Prostate gland (tissue), 2 donors: ENCODE measurements around the gene CETP. TPM values are rescaled to one million over a fixed set of nuclear protein-coding genes. Genes with fewer than 3 reads are reported as not detected.
"Not testable (repeated sequence)": the region's sequence is repeated elsewhere in the genome, so short reads cannot be mapped to it uniquely, and the experiment has no call there.

Source experiments
- DNase-seq: peaks from one replicate; pipeline ENCODE4 v3.0.0-alpha.2; 2019; ENCODE audit warnings: low spot score
- H3K27ac ChIP-seq, 2 donors: fragments of 200-600 bp; sonication (generic); 2 replicates each; pipeline ENCODE4 v1.5.1; 2017 to 2019
- H3K27me3 ChIP-seq: fragments of 200-600 bp; sonication (generic); replicated peaks from 2 replicates; pipeline ENCODE4 v1.5.1; 2019; ENCODE audit not compliant: insufficient read depth
- H3K36me3 ChIP-seq, 2 donors: fragments of 200-600 bp; sonication (generic); 1 replicate in 1 of 2; 2 replicates in 1 of 2; pipeline versions ENCODE4 v1.5.1 to v1.8.1; 2017 to 2019
- H3K4me1 ChIP-seq: fragments of 200-600 bp; sonication (generic); replicated peaks from 2 replicates; pipeline ENCODE4 v1.5.1; 2019
- H3K4me3 ChIP-seq, 2 donors: fragments of 200-600 bp; sonication (generic); 2 replicates each; pipeline ENCODE4 v1.5.1; 2017 to 2019
- H3K9me3 ChIP-seq: fragments of 200-600 bp; sonication (generic); 2 replicates; pipeline ENCODE4 v1.5.1; 2017
- CTCF ChIP-seq, 4 experiments: fragments of 200-600 bp in 2 of 4; fragments of 450-650 bp in 2 of 4; sonication (generic) in 2 of 4; IDR thresholded peaks; 1 replicate in 3 of 4; 2 replicates in 1 of 4; pipeline ENCODE4 v1.5.1; 2016 to 2019; ENCODE audit warnings: antibody characterized with exemption in 4 of 4, mild to moderate bottlenecking in 2 of 4, moderate library complexity in 2 of 4
- POLR2A ChIP-seq: fragments of 450-650 bp; IDR thresholded peaks from one replicate; pipeline ENCODE4 v1.6.1; 2016; ENCODE audit warnings: antibody characterized with exemption, mild to moderate bottlenecking
- POLR2AphosphoS5 ChIP-seq: sonication (generic); formaldehyde crosslinking; IDR thresholded peaks from one replicate; pipeline ENCODE4 v1.6.1; 2017; ENCODE audit warnings: antibody characterized with exemption
- WGBS: methylation state at CpG from one replicate; pipeline ENCODE4 v1.1.5; 2018; 5-methylcytosine and 5-hydroxymethylcytosine counted together
- intact Hi-C: fragments of 100-400 bp; cut with DNase I; formaldehyde crosslinking; loops from one replicate; pipeline ENCODE4 v1.14.2; 2022
- total RNA-seq, 2 donors: library from RNA; depleted of rRNA; stranded (reverse); fragments of >200 nt; gene quantifications; one replicate each; pipeline ENCODE4 v1.1.0, GENCODE V29; 2016

The CETP gene
- total RNA-seq, 2 donors from 2014 or later, result 0.40 TPM; not detected in 1

- no peaks in the 10 kb centered on the region for H3K9me3 ChIP-seq
- no peaks in the 10 kb centered on the region for H3K27me3 ChIP-seq
- DNase-seq, result no peak
- TF ChIP-seq CTCF (IDR thresholded peaks at IDR 0.05) (no peak), POLR2AphosphoS5 (no peak), POLR2A (no peak)
- intact Hi-C loops, result no loop called here
- WGBS, result 93% methylated on average over 6 of the region's 6 CpGs
- H3K27ac ChIP-seq, result no peak overlapping the region
- no peaks in the 10 kb centered on the region for H3K4me1 ChIP-seq
- H3K36me3 ChIP-seq, result no peaks in the 10 kb centered on the region
- H3K4me3 ChIP-seq, result no peak overlapping the region
These were observed 22.9 kb downstream of the CETP start for GRCh38 chr16:56984639-56985038.

- Histone ChIP-seq H3K36me3 (no peaks in the 10 kb centered on the region), H3K4me3 (no peak overlapping the region), H3K27me3 (no peaks in the 10 kb centered on the region), H3K27ac (no peak overlapping the region), H3K9me3 (no peaks in the 10 kb centered on the region), H3K4me1 (no peaks in the 10 kb centered on the region)
- WGBS, result 71% methylated on average over 7 of the region's 7 CpGs
- peak; percentile 8 for TF ChIP-seq POLR2AphosphoS5
- no peak for TF ChIP-seq POLR2A
- intact Hi-C loops, result no loop called here
- DNase-seq, result no peak
These were observed 23.7 kb downstream of the CETP start for GRCh38 chr16:56985288-56985961.

- Histone ChIP-seq H3K9me3 (no peaks in the 10 kb centered on the region), H3K4me3 (no peak overlapping the region), H3K4me1 (no peaks in the 10 kb centered on the region), H3K27me3 (no peaks in the 10 kb centered on the region), H3K36me3 (no peaks in the 10 kb centered on the region), H3K27ac (no peak overlapping the region)
- DNase-seq, result no peak
- 100% methylated on average over 2 of the region's 2 CpGs for WGBS
- TF ChIP-seq POLR2A, result no peak
- no peak for TF ChIP-seq POLR2AphosphoS5
- no peak for TF ChIP-seq CTCF (IDR thresholded peaks at IDR 0.05)
- intact Hi-C loops, result no loop called here
These were observed 24.2 kb downstream of the CETP start for GRCh38 chr16:56985962-56986360.

- no peak overlapping the region for H3K27ac ChIP-seq
- no peak for TF ChIP-seq CTCF (IDR thresholded peaks at IDR 0.05)
- no peak for TF ChIP-seq POLR2A
- no peak for TF ChIP-seq POLR2AphosphoS5
- H3K4me1 ChIP-seq, result no peaks in the 10 kb centered on the region
- H3K9me3 ChIP-seq, result no peaks in the 10 kb centered on the region
- 84% methylated on average over 1 of the region's 1 CpG for WGBS
- no peaks in the 10 kb centered on the region for H3K36me3 ChIP-seq
- no peak overlapping the region for H3K4me3 ChIP-seq
- DNase-seq, result no peak
- intact Hi-C loops, result no loop called here
- H3K27me3 ChIP-seq, result no peaks in the 10 kb centered on the region
These were observed 24.6 kb downstream of the CETP start for GRCh38 chr16:56986361-56986760.

GRCh38 chr16:56986908-56987307 is 25.2 kb downstream of the CETP start:
- H3K4me3 ChIP-seq, intact Hi-C loops, H3K4me1 ChIP-seq, H3K27ac ChIP-seq, H3K27me3 ChIP-seq, DNase-seq, H3K36me3 ChIP-seq, H3K9me3 ChIP-seq: not testable (repeated sequence)
- 89% methylated on average over 4 of the region's 4 CpGs for WGBS

- no peak for DNase-seq
- Histone ChIP-seq H3K4me3 (no peak overlapping the region), H3K27ac (no peak overlapping the region), H3K9me3 (no peaks in the 10 kb centered on the region), H3K27me3 (no peaks in the 10 kb centered on the region), H3K4me1 (peaks cover 4% of the 10 kb centered on the region), H3K36me3 (no peaks in the 10 kb centered on the region)
- intact Hi-C loops, result loop anchor here (2.0 kb wide), 1 partner anchor 55 kb away; the partner anchor contains the start of gene HERPUD1
- TF ChIP-seq POLR2A, result no peak
- TF ChIP-seq CTCF (IDR thresholded peaks at IDR 0.05), result no peak
- no peak for TF ChIP-seq POLR2AphosphoS5
- WGBS, result 93% methylated on average over 2 of the region's 2 CpGs
These were observed 25.9 kb downstream of the CETP start for GRCh38 chr16:56987692-56988091.
